Ovary (tissue), 9 donors: ENCODE data around the gene CAMTA1. TPM values are rescaled to one million over a fixed set of nuclear protein-coding genes. Genes with fewer than 3 reads are reported as not detected.

Source experiments
- DNase-seq, 5 donors: peaks; one replicate each; pipeline ENCODE4 v3.0.0-alpha.2; 2019 to 2020
- H3K27ac ChIP-seq, 2 donors: fragments of 200-600 bp; one replicate each; pipeline versions ENCODE4 v1.5.1 to v1.8.0; 2019 to 2022
- H3K27me3 ChIP-seq: fragments of 200-600 bp; one replicate; pipeline ENCODE4 v1.8.0; 2022
- H3K36me3 ChIP-seq: fragments of 200-600 bp; sonication (generic); one replicate; pipeline ENCODE4 v1.5.1; 2019
- H3K4me1 ChIP-seq: one replicate; pipeline ENCODE4 v1.8.1; 2013; ENCODE audit warnings: mild to moderate bottlenecking, moderate library complexity; ENCODE audit not compliant: insufficient read depth
- H3K4me3 ChIP-seq: fragments of 200-600 bp; sonication (generic); one replicate; pipeline ENCODE4 v1.5.1; 2017
- H3K9me3 ChIP-seq, 2 donors: fragments of 200-600 bp in 1 of 2; sonication (generic) in 1 of 2; one replicate each; pipeline versions ENCODE4 v1.5.1 to v1.8.1; 2013 to 2019; ENCODE audit warnings: mild to moderate bottlenecking in 1 of 2, moderate library complexity in 1 of 2
- CTCF ChIP-seq, 3 donors: fragments of 450-650 bp in 2 of 3; fragments of 200-600 bp in 1 of 3; IDR thresholded peaks; one replicate each; pipeline versions ENCODE4 v1.5.1 to v1.8.0; 2016 to 2022; ENCODE audit warnings: antibody characterized with exemption in 3 of 3, mild to moderate bottlenecking in 1 of 3
- EP300 ChIP-seq: sonication (generic); formaldehyde crosslinking; IDR thresholded peaks from one replicate; pipeline ENCODE4 v1.6.1; 2017; ENCODE audit warnings: antibody characterized with exemption
- POLR2A ChIP-seq: fragments of 450-650 bp; IDR thresholded peaks from one replicate; pipeline ENCODE4 v1.6.1; 2017; ENCODE audit warnings: antibody characterized with exemption, mild to moderate bottlenecking, moderate library complexity
- WGBS, 3 donors: extraction: QIAGEN DNeasy Blood & Tissue Kit in 1 of 3; methylation state at CpG; one replicate each; pipeline versions ENCODE4 v1.1.5 to v1.1.7; 2013 to 2017; 5-methylcytosine and 5-hydroxymethylcytosine counted together
- intact Hi-C, 4 donors: fragments of 100-400 bp; cut with DNase I; formaldehyde crosslinking; loops; one replicate each; pipeline versions ENCODE4 v1.11.0 to v1.15.1; 2022 to 2023
- polyA plus RNA-seq, 2 donors: library from polyadenylated mRNA; stranded (reverse); fragments of 200-250 nt in 1 of 2; fragments of 350-450 nt in 1 of 2; fragmentation: Illumina TruSeq in 1 of 2; extraction: RNeasy Lipid Tissue Mini Kit (QIAGEN cat#74804) in 1 of 2; gene quantifications; one replicate each; pipeline ENCODE4 v1.2.3, GENCODE V29; 2013 to 2014
- total RNA-seq, 7 donors: library from RNA; depleted of rRNA in 2 of 7; stranded (reverse); fragments of >200 nt in 2 of 7; fragmentation: NEBNext Ultra II Directional in 3 of 7; extraction: Animal tissue kit (Norgen Biotek cat#: 25700) in 3 of 7; gene quantifications; one replicate each; pipeline versions ENCODE4 v1.1.0 to v1.2.4, GENCODE V29; 2016 to 2023
- donor health status: DM: no; HTN: no; CAD: no; lungs with moderate emphysema.
- donor health status: DM: no; HTN: no; CAD: no.
- donor health status: Bipolar disorder and iron deficiency.
- donor health status: DM: yes; HTN: yes; CAD: no.
- donor health status: DM: no; HTN: no; CAD: no.
- donor health status: DM: yes; HTN: yes; CAD: no.

CAMTA1 gene
- total and polyA plus RNA-seq, 9 donors, result 51.1 to 150 (median 67.4) TPM

- TF ChIP-seq CTCF (IDR thresholded peaks at IDR 0.05) (no peak), POLR2A (no peak), EP300 (no peak)
- Histone ChIP-seq H3K4me3 (no peak overlapping the region), H3K27ac (no peak overlapping the region), H3K9me3 (no peaks in the 10 kb centered on the region), H3K36me3 (no peaks in the 10 kb centered on the region), H3K4me1 (no peaks in the 10 kb centered on the region), H3K27me3 (no peaks in the 10 kb centered on the region)
- WGBS, 3 donors, result 74 to 77% (median 75%) methylated on average over 10 of the region's 10 CpGs
- intact Hi-C loops, result no loop called here
- DNase-seq, result no peak
Observed at GRCh38 chr1:6753320-6754140, 31.7 kb upstream of the CAMTA1 start.

- TF ChIP-seq EP300 (no peak), CTCF (IDR thresholded peaks at IDR 0.05) (no peak), POLR2A (no peak)
- H3K27me3 ChIP-seq, result no peaks in the 10 kb centered on the region
- DNase-seq, result no peak
- no peaks in the 10 kb centered on the region for H3K36me3 ChIP-seq
- H3K9me3 ChIP-seq, result no peaks in the 10 kb centered on the region
- H3K27ac ChIP-seq, result no peak overlapping the region
- intact Hi-C loops, result no loop called here
- H3K4me1 ChIP-seq, result no peaks in the 10 kb centered on the region
- 41 to 62% (median 54%) methylated on average over 1 of the region's 1 CpG for WGBS, 3 donors
- H3K4me3 ChIP-seq, result no peak overlapping the region
Observed at GRCh38 chr1:6756457-6756856, 28.8 kb upstream of the CAMTA1 start.

GRCh38 chr1:6757719-6758435 is 27.4 kb upstream of the CAMTA1 start:
- Histone ChIP-seq H3K27me3 (no peaks in the 10 kb centered on the region), H3K27ac (no peak overlapping the region), H3K4me3 (no peak overlapping the region), H3K36me3 (no peaks in the 10 kb centered on the region), H3K9me3 (no peaks in the 10 kb centered on the region), H3K4me1 (no peaks in the 10 kb centered on the region)
- WGBS, 3 donors, result 60 to 65% (median 62%) methylated on average over 25 of the region's 25 CpGs
- TF ChIP-seq CTCF (IDR thresholded peaks at IDR 0.05) (no peak), EP300 (no peak), POLR2A (no peak)
- DNase-seq, result no peak
- intact Hi-C loops, result no loop called here

GRCh38 chr1:6761196-6761737 is 24.0 kb upstream of the CAMTA1 start:
- WGBS, 3 donors, result 62 to 74% (median 73%) methylated on average over 9 of the region's 9 CpGs
- Histone ChIP-seq H3K9me3 (no peaks in the 10 kb centered on the region), H3K27ac (no peak overlapping the region), H3K4me1 (no peaks in the 10 kb centered on the region), H3K27me3 (no peaks in the 10 kb centered on the region), H3K36me3 (no peaks in the 10 kb centered on the region), H3K4me3 (no peak overlapping the region)
- intact Hi-C loops, result no loop called here
- TF ChIP-seq POLR2A (no peak), EP300 (no peak), CTCF (IDR thresholded peaks at IDR 0.05) (no peak)
- no peak for DNase-seq
